ENCODE results near the gene GDPD4.

Gene GDPD4

GRCh38 chr11:77209663-77210062, 91.8 kb downstream of the GDPD4 start:
- CTCF ChIA-PET, result no interaction called here
- POLR2A ChIA-PET, result no interaction called here
- no peak for TF ChIP-seq BHLHE40 (IDR thresholded peaks at IDR 0.05; ENCODE audit: borderline replicate concordance)
- TF ChIP-seq HDGF (IDR thresholded peaks at IDR 0.05; ENCODE audit: borderline replicate concordance), result no peak
- no peak for TF ChIP-seq CTBP1 (IDR thresholded peaks at IDR 0.05; ENCODE audit: borderline replicate concordance)
- TF ChIP-seq L3MBTL2 (conservative IDR thresholded peaks at IDR 0.05), result no peak
- no peak for TF ChIP-seq NFRKB (IDR thresholded peaks at IDR 0.05)
- no peak for TF ChIP-seq SUZ12 (IDR thresholded peaks at IDR 0.05)
- no peak for TF ChIP-seq PKNOX1 (IDR thresholded peaks at IDR 0.05)
- TF ChIP-seq LEF1 (IDR thresholded peaks at IDR 0.05; ENCODE audit: borderline replicate concordance), result no peak
- TF ChIP-seq SP1 (IDR thresholded peaks at IDR 0.05), result no peak
- TF ChIP-seq TARDBP (IDR thresholded peaks at IDR 0.05), result no peak
- no peak for TF ChIP-seq ZNF384 (IDR thresholded peaks at IDR 0.05)
- TF ChIP-seq FOXM1 (IDR thresholded peaks at IDR 0.05; ENCODE audit: borderline replicate concordance), result no peak
- TF ChIP-seq ELF4 (IDR thresholded peaks at IDR 0.05), result no peak
- TF ChIP-seq ARNT (IDR thresholded peaks at IDR 0.05), result no peak
- DNase-seq (ENCODE audit: extremely low spot score), result no peak

GRCh38 chr11:77208535-77208934, 93.0 kb downstream of the GDPD4 start:
- no peak for DNase-seq (ENCODE audit: extremely low spot score)
- ChIA-PET CTCF (no interaction called here), POLR2A (no interaction called here)
- TF ChIP-seq LEF1 (IDR thresholded peaks at IDR 0.05; ENCODE audit: borderline replicate concordance) (no peak), HDGF (IDR thresholded peaks at IDR 0.05; ENCODE audit: borderline replicate concordance) (no peak), FOXK2 (IDR thresholded peaks at IDR 0.05) (no peak), NFRKB (IDR thresholded peaks at IDR 0.05) (no peak), FOXM1 (IDR thresholded peaks at IDR 0.05; ENCODE audit: borderline replicate concordance) (no peak), ZNF384 (IDR thresholded peaks at IDR 0.05) (no peak), L3MBTL2 (conservative IDR thresholded peaks at IDR 0.05) (no peak), FOXA1 (IDR thresholded peaks at IDR 0.05) (no peak), PKNOX1 (IDR thresholded peaks at IDR 0.05) (no peak)

- no peak for TF ChIP-seq L3MBTL2 (conservative IDR thresholded peaks at IDR 0.05)
- no peak for TF ChIP-seq CTBP1 (IDR thresholded peaks at IDR 0.05; ENCODE audit: borderline replicate concordance)
- TF ChIP-seq BHLHE40 (IDR thresholded peaks at IDR 0.05; ENCODE audit: borderline replicate concordance), result no peak
- TF ChIP-seq ARNT (IDR thresholded peaks at IDR 0.05), result no peak
- TF ChIP-seq NFRKB (IDR thresholded peaks at IDR 0.05), result no peak
- TF ChIP-seq FOXK2 (IDR thresholded peaks at IDR 0.05), result no peak
- TF ChIP-seq ZNF384 (IDR thresholded peaks at IDR 0.05), result no peak
- TF ChIP-seq FOXM1 (IDR thresholded peaks at IDR 0.05; ENCODE audit: borderline replicate concordance), result no peak
- TF ChIP-seq ELF4 (IDR thresholded peaks at IDR 0.05), result no peak
- TF ChIP-seq TARDBP (IDR thresholded peaks at IDR 0.05), result no peak
- no peak for TF ChIP-seq PKNOX1 (IDR thresholded peaks at IDR 0.05)
- no peak for TF ChIP-seq HDGF (IDR thresholded peaks at IDR 0.05; ENCODE audit: borderline replicate concordance)
- POLR2A ChIA-PET, result no interaction called here
- DNase-seq (ENCODE audit: extremely low spot score), result no peak
- CTCF ChIA-PET, result no interaction called here
Observed at GRCh38 chr11:77207618-77208313, 93.7 kb downstream of the GDPD4 start.

- CTCF ChIA-PET, result interaction anchor here (0.5 kb wide), 1 partner anchor 103 kb away, joined by 3 read pairs; no protein-coding TSS in a partner anchor
- no peak for DNase-seq (ENCODE audit: extremely low spot score)
- no peak for TF ChIP-seq SUZ12 (IDR thresholded peaks at IDR 0.05)
- no peak for TF ChIP-seq HDGF (IDR thresholded peaks at IDR 0.05; ENCODE audit: borderline replicate concordance)
- TF ChIP-seq ELF4 (IDR thresholded peaks at IDR 0.05), result no peak
- TF ChIP-seq LEF1 (IDR thresholded peaks at IDR 0.05; ENCODE audit: borderline replicate concordance), result no peak
- no peak for TF ChIP-seq TARDBP (IDR thresholded peaks at IDR 0.05)
- no peak for TF ChIP-seq ARNT (IDR thresholded peaks at IDR 0.05)
- no peak for TF ChIP-seq FOXM1 (IDR thresholded peaks at IDR 0.05; ENCODE audit: borderline replicate concordance)
- no peak for TF ChIP-seq SP1 (IDR thresholded peaks at IDR 0.05)
- no peak for TF ChIP-seq NFRKB (IDR thresholded peaks at IDR 0.05)
- no peak for TF ChIP-seq PKNOX1 (IDR thresholded peaks at IDR 0.05)
- no peak for TF ChIP-seq CTBP1 (IDR thresholded peaks at IDR 0.05; ENCODE audit: borderline replicate concordance)
- no peak for TF ChIP-seq FOXK2 (IDR thresholded peaks at IDR 0.05)
- no peak for TF ChIP-seq BHLHE40 (IDR thresholded peaks at IDR 0.05; ENCODE audit: borderline replicate concordance)
- no peak for TF ChIP-seq ZNF384 (IDR thresholded peaks at IDR 0.05)
- no peak for TF ChIP-seq L3MBTL2 (conservative IDR thresholded peaks at IDR 0.05)
- TF ChIP-seq FOXA1 (IDR thresholded peaks at IDR 0.05), result no peak
- POLR2A ChIA-PET, result no interaction called here
Observed at GRCh38 chr11:77207019-77207485, 94.4 kb downstream of the GDPD4 start.

- POLR2A ChIA-PET, result no interaction called here
- DNase-seq (ENCODE audit: extremely low spot score), result no peak
Observed at GRCh38 chr11:77206264-77207018, 95.0 kb downstream of the GDPD4 start.

More at GRCh38 chr11:77206264-77207018, 95.0 kb downstream of the GDPD4 start:
- CTCF ChIA-PET, result interaction anchor here (0.5 to 0.7 kb wide), 2 partner anchors 103 to 144 kb away, joined by 3 to 4 read pairs; no protein-coding TSS in a partner anchor
- TF ChIP-seq ZNF384 (IDR thresholded peaks at IDR 0.05), result no peak
- TF ChIP-seq HDGF (IDR thresholded peaks at IDR 0.05; ENCODE audit: borderline replicate concordance), result no peak
- TF ChIP-seq FOXK2 (IDR thresholded peaks at IDR 0.05), result no peak
- TF ChIP-seq SUZ12 (IDR thresholded peaks at IDR 0.05), result no peak
- no peak for TF ChIP-seq SP1 (IDR thresholded peaks at IDR 0.05)
- TF ChIP-seq ELF4 (IDR thresholded peaks at IDR 0.05), result no peak
- no peak for TF ChIP-seq LEF1 (IDR thresholded peaks at IDR 0.05; ENCODE audit: borderline replicate concordance)
- TF ChIP-seq FOXM1 (IDR thresholded peaks at IDR 0.05; ENCODE audit: borderline replicate concordance), result no peak
